Activated CD8-positive, alpha-beta T cell treated with anti-CD3 and anti-CD28 coated beads, Interleukin-2, amount 10 ng/mL, durations not matched to agents 7 days and 5 days (primary cell): ENCODE results near the gene DPRX. TPM values are rescaled to one million over a fixed set of nuclear protein-coding genes. Genes with fewer than 3 reads are reported as not detected.

Experiments
- ATAC-seq: fragments of 150-1000 bp; cut with Tn5 transposase; one replicate; pipeline ENCODE4 v1.10.0; 2021; ENCODE audit warnings: moderate library complexity
- CTCF ChIA-PET: fragments of 350-600 bp; sonication (Branson Sonifier 250); formaldehyde crosslinking; loops from one replicate; lab custom pipeline; 2021; ENCODE audit warnings: antibody characterized with exemption; lab: Charles Lee
- POLR2A ChIA-PET: fragments of 350-600 bp; sonication (Branson Sonifier 250); formaldehyde crosslinking; loops from one replicate; lab custom pipeline; 2021; ENCODE audit warnings: antibody characterized with exemption; lab: Charles Lee
- DNase-seq: peaks from one replicate; pipeline ENCODE4 v3.0.0-alpha.2; 2020
- H3K27ac Mint-ChIP-seq: one replicate; pipeline ENCODE4 v1.8.0; 2021; ENCODE audit warnings: mild to moderate bottlenecking, mixed read lengths
- H3K27me3 Mint-ChIP-seq: one replicate; pipeline ENCODE4 v1.8.0; 2021; ENCODE audit warnings: low read depth, mixed read lengths
- H3K36me3 Mint-ChIP-seq: one replicate; pipeline ENCODE4 v1.8.0; 2021; ENCODE audit warnings: low read depth, mixed read lengths
- H3K4me1 Mint-ChIP-seq: one replicate; pipeline ENCODE4 v1.8.0; 2021; ENCODE audit warnings: low read depth, mixed read lengths
- H3K4me3 Mint-ChIP-seq: one replicate; pipeline ENCODE4 v1.8.0; 2021; ENCODE audit warnings: mild to moderate bottlenecking, mixed read lengths
- H3K9me3 Mint-ChIP-seq: one replicate; pipeline ENCODE4 v1.8.0; 2022; ENCODE audit warnings: mixed read lengths; ENCODE audit not compliant: insufficient read depth
- total RNA-seq, 2 experiments: library from RNA; stranded (reverse); gene quantifications; one replicate each; pipeline ENCODE4 v1.2.3, GENCODE V29; 2021

The DPRX gene
- total RNA-seq, 2 experiments from 2014 or later, result not detected

DNA sequence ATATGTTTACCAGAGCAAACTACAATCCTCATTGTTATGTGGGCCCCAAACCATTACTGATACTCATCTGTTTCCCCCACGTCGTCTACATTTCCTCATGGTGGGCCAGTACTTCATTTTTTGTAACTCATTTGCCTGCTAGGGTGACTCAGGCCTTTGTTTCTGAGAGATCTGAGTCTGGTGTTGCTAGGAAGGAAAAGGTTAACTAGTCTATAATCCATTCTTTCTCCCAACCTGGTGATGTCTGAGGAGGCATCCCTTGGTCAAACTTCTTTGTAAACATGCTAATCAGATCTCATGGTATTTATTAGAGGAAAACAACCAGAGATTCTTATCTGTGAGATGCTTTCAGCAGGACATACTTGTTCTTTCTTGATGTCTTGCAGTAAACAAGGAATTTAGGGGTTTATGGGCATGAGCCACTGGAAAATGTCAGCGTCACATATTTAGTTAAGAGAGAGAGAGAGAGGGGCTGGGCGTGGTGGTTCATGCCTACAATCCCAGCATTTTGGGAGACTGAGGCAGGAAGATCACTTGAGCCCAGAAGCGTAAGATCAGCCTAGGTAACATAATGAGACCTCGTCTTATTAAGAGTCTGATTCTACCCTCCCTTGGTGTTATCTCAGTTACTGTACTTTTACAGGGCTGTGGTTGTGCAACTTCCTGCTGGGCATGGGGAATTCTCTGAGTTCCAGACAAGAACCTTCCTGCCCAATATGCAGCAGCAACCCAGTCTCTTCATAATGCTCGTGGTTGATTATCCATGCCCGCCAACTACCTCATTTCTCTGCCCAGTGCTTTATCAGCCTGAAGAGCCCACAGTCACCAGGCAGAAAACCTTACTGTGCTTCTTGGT lies 9.7 kb upstream of the DPRX start:
- Mint-ChIP-seq H3K9me3 (no peaks in the 10 kb centered on the region), H3K36me3 (no peaks in the 10 kb centered on the region), H3K27me3 (no peaks in the 10 kb centered on the region), H3K27ac (no peak overlapping the region), H3K4me3 (no peak overlapping the region), H3K4me1 (peaks cover 3% of the 10 kb centered on the region)
- DNase-seq (no peak), ATAC-seq (no peak)
- CTCF ChIA-PET, result no interaction called here
- POLR2A ChIA-PET, result no interaction called here

DNA sequence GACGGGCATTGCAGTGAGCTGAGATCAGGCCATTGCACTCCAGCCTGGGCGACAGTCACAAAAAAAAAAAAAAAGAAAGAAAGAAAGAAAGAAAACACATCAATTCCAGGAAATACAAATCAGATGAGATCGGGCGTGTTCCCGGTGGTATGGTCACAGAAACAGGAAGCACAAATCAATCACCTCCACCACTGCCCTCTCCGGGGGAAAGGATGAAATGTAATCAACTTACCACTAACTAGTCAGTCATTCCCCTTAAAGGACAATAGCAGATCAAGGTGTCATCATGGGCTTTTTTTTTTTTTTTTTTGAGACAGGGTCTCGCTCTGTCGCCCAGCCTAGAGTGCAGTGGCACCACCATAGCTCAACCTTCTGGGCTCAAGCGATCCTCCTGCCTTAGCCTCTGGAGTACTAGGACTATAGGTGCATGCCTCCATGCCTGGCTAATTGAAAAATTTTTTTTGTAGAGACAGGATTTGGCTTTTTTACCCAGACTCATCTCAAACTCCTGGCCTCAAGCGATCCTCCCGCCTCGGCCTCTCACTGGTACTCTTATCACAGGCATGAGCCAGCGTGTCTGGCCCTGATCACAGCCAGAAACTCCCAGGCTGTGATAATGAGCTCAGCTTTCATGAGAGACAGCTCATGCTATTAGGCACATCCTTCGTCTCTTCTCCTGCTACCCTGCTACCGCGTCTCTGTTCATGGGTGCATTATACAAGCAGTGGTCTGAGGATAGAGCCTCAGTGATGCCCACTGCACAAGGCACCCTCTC lies 6.8 kb upstream of the DPRX start:
- Mint-ChIP-seq H3K27ac (no peak overlapping the region), H3K9me3 (no peaks in the 10 kb centered on the region), H3K4me1 (peaks cover 3% of the 10 kb centered on the region), H3K4me3 (no peak overlapping the region), H3K36me3 (no peaks in the 10 kb centered on the region), H3K27me3 (no peaks in the 10 kb centered on the region)
- peak; percentile 20 for DNase-seq
- ChIA-PET CTCF (no interaction called here), POLR2A (no interaction called here)
- no peak for ATAC-seq

DNA sequence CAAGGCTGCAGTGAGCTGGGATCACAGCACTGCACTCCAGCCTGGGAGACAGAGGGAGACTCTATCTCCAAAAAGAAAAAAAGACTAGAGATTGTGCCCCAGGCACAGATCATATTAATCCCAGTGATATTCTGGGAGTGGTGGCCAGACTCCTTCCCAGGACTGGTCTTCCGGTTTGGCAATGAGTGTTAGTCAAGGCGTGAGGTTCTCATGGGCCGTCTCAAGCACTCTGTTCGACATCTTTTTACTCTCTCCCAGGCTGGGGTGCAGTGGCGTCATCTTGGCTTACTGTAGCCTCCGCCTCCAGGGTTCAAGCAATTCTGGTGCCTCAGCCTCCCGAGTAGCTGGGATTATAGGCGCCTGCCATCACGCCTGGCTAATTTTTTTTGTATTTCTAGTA lies 5.3 kb upstream of the DPRX start:
- ChIA-PET CTCF (no interaction called here), POLR2A (no interaction called here)
- Mint-ChIP-seq H3K36me3 (no peaks in the 10 kb centered on the region), H3K4me1 (peaks cover 3% of the 10 kb centered on the region), H3K27ac (no peak overlapping the region), H3K9me3 (no peaks in the 10 kb centered on the region), H3K4me3 (no peak overlapping the region), H3K27me3 (no peaks in the 10 kb centered on the region)
- ATAC-seq, result no peak
- no peak for DNase-seq

GRCh38 chr19:53626976-53627375 lies 4.8 kb upstream of the DPRX start:
- H3K36me3 Mint-ChIP-seq, result no peaks in the 10 kb centered on the region
- no peak overlapping the region for H3K27ac Mint-ChIP-seq
- ChIA-PET POLR2A (no interaction called here), CTCF (no interaction called here)
- ATAC-seq (no peak), DNase-seq (no peak)
- H3K4me1 Mint-ChIP-seq, result peaks cover 3% of the 10 kb centered on the region
- H3K4me3 Mint-ChIP-seq, result no peak overlapping the region
- H3K9me3 Mint-ChIP-seq, result no peaks in the 10 kb centered on the region
- H3K27me3 Mint-ChIP-seq, result no peaks in the 10 kb centered on the region

- ATAC-seq (no peak), DNase-seq (no peak)
- ChIA-PET CTCF (no interaction called here), POLR2A (no interaction called here)
- Mint-ChIP-seq H3K36me3 (peaks cover 4% of the 10 kb centered on the region), H3K4me1 (no peaks in the 10 kb centered on the region), H3K9me3 (peaks cover 10% of the 10 kb centered on the region), H3K4me3 (no peak overlapping the region), H3K27me3 (no peaks in the 10 kb centered on the region), H3K27ac (no peak overlapping the region)
These were observed 3.0 kb downstream of the DPRX start for GRCh38 chr19:53634768-53635167.

- ATAC-seq (no peak), DNase-seq (no peak)
- Mint-ChIP-seq H3K36me3 (peaks cover 4% of the 10 kb centered on the region), H3K27ac (no peak overlapping the region), H3K4me3 (no peak overlapping the region), H3K9me3 (peaks cover 13% of the 10 kb centered on the region), H3K27me3 (no peaks in the 10 kb centered on the region), H3K4me1 (no peaks in the 10 kb centered on the region)
- ChIA-PET CTCF (no interaction called here), POLR2A (no interaction called here)
These were observed 7.7 kb downstream of the DPRX start for GRCh38 chr19:53639471-53639870.

DNA sequence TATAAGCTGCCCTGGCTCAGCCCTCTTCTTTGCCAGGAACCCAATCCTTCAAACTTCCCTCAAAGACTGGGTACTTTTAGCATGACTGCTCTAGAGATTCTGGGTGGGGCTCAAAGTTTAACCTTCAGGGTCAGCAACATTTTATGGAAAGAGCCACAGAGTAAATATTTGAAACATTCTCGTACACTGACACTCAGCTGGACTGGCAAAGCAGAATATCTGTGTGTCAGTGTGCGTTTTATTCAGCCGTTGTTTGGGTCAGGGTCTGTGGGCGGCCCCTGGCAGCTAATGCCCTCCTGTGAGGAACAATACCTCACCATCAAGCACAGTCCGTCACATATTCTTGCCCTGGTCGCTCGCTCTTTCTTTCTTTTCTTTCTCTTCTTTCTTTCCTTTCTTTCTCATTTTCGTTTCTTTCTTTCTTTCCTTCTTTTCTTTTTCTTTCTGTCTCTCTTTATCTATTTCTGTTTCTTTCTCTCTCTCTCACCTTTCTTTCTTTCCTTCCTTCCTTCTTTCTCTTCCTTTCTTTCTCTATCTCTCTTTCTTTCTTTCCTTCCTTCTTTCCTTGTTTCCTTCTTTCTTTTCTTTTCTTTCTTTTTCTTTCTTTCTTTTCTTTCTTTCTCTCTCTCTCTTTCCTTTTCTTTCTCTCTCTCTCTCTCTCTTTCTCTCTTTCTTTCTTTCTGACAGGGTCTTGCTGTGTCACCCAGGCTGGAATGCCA lies 10.7 kb downstream of the DPRX start:
- Mint-ChIP-seq H3K4me3 (no peak overlapping the region), H3K4me1 (no peaks in the 10 kb centered on the region), H3K36me3 (no peaks in the 10 kb centered on the region), H3K27me3 (no peaks in the 10 kb centered on the region), H3K9me3 (peaks cover 4% of the 10 kb centered on the region), H3K27ac (no peak overlapping the region)
- ATAC-seq (no peak), DNase-seq (no peak)
- POLR2A ChIA-PET, result no interaction called here
- CTCF ChIA-PET, result no interaction called here

DNA sequence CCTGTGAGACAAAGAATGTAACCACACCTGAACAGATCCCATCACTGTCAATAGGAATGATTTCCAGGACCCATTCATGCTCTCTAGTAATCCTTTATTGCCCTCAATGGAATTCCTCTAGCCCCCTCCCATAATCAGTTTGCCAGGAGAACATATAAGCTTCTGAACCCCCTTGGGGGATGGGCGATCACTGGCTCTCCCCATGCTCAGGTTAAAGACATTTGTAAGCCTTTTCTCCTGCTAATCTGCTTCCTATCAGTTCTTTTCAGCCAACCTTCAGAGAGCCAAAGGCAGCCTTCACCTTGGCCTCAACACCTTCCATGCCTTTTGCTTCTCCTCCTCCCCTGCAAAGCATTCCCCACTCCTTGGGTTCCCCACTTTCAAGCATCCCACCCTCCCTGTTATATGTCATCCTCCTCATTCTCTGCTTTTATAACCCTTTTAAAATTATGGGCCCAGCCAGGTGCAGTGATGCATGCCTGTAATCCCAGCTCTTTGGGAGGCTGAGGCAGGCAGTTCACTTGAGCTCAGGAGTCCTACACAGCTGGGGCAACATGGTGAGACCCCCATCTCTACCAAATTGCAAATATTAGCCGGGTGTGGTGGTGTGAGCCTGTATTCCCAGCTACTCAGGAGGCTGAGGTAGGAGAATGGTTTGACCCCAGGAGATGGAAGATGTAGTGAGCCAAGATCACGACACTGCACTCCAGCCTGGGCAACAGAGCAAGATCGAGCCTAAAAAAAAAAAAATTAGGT lies 12.4 kb downstream of the DPRX start:
- ATAC-seq, result no peak
- H3K27ac Mint-ChIP-seq, result no peak overlapping the region
- peaks cover 4% of the 10 kb centered on the region for H3K9me3 Mint-ChIP-seq
- no peaks in the 10 kb centered on the region for H3K36me3 Mint-ChIP-seq
- H3K4me1 Mint-ChIP-seq, result no peaks in the 10 kb centered on the region
- DNase-seq, result no peak
- POLR2A ChIA-PET, result no interaction called here
- CTCF ChIA-PET, result no interaction called here
- no peak overlapping the region for H3K4me3 Mint-ChIP-seq
- no peaks in the 10 kb centered on the region for H3K27me3 Mint-ChIP-seq

DNA sequence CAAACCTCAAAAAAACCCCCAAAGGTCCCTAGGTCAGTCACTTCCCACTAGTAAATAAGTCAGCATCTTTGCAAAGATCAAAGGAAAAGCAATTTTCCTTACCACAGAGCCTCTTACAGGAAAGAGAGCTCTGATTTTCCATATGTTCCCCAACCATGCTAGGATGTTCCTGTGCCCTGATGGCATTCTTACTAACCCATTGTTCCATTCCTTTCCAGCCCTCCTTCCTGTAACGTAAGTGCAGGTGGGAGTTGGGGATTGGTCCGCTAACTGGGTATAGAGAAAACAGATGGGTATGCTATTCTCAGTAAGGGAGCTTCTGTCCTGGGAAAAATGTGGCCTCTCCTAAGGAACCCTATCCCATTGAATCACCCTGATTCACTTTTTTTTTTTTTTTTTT lies 14.3 kb downstream of the DPRX start:
- ChIA-PET CTCF (no interaction called here), POLR2A (no interaction called here)
- ATAC-seq, result no peak
- no peak overlapping the region for H3K27ac Mint-ChIP-seq
- DNase-seq, result no peak
- no peaks in the 10 kb centered on the region for H3K4me1 Mint-ChIP-seq
- H3K27me3 Mint-ChIP-seq, result no peaks in the 10 kb centered on the region
- H3K9me3 Mint-ChIP-seq, result peaks cover 4% of the 10 kb centered on the region
- no peaks in the 10 kb centered on the region for H3K36me3 Mint-ChIP-seq
- no peak overlapping the region for H3K4me3 Mint-ChIP-seq

DNA sequence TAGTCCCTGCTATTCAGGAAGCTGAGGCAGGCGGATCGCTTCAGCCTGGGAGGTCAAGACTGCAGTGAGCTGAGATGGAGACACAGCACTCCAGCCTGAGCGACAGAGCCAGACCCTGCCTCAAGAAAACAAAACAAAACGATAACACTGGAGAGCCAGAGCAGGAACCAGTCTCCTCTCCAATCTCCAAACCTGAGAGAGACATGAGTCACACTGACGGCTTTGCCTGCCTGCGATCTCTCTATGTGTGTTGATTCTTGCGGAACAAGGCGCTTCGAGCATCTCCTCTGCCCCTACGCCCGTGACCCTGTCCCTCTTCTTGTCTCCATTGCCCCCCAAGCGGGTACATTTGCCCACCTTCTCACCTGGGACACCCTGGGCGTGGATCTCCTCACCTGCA lies 15.6 kb downstream of the DPRX start:
- ATAC-seq, result no peak
- no peaks in the 10 kb centered on the region for H3K36me3 Mint-ChIP-seq
- no peak overlapping the region for H3K4me3 Mint-ChIP-seq
- no peaks in the 10 kb centered on the region for H3K4me1 Mint-ChIP-seq
- H3K9me3 Mint-ChIP-seq, result peaks cover 4% of the 10 kb centered on the region
- CTCF ChIA-PET, result no interaction called here
- no peaks in the 10 kb centered on the region for H3K27me3 Mint-ChIP-seq
- H3K27ac Mint-ChIP-seq, result no peak overlapping the region
- POLR2A ChIA-PET, result no interaction called here
- DNase-seq, result no peak

- Mint-ChIP-seq H3K36me3 (no peaks in the 10 kb centered on the region), H3K4me3 (no peak overlapping the region), H3K27ac (no peak overlapping the region), H3K4me1 (no peaks in the 10 kb centered on the region), H3K27me3 (no peaks in the 10 kb centered on the region), H3K9me3 (peaks cover 4% of the 10 kb centered on the region)
- ATAC-seq, result no peak
- ChIA-PET CTCF (no interaction called here), POLR2A (no interaction called here)
- no peak for DNase-seq
These were observed 16.0 kb downstream of the DPRX start for GRCh38 chr19:53647792-53648191.
